Testis (tissue), 2 donors: ENCODE data around the gene SMIM35.

Experiments used
- CTCF ChIP-seq, 3 experiments: fragments of 450-650 bp in 2 of 3; fragments of 200-600 bp in 1 of 3; sonication (generic) in 1 of 3; IDR thresholded peaks; one replicate each; pipeline ENCODE4 v1.5.1; 2016 to 2019; ENCODE audit warnings: antibody characterized with exemption in 3 of 3, mild to moderate bottlenecking in 2 of 3, moderate library complexity in 1 of 3
- POLR2A ChIP-seq: fragments of 450-650 bp; IDR thresholded peaks from one replicate; pipeline ENCODE4 v1.6.1; 2017; ENCODE audit warnings: antibody characterized with exemption, mild to moderate bottlenecking, moderate library complexity

- no peak for TF ChIP-seq CTCF (IDR thresholded peaks at IDR 0.05)
- TF ChIP-seq POLR2A: no peak
Observed at GRCh38 chr11:118135051-118135795, 48.5 kb upstream of the SMIM35 start.
